Mammary microvascular endothelial cell (primary cell): Measurements from ENCODE around the gene DNAJB13. TPM values are rescaled to one million over a fixed set of nuclear protein-coding genes. Genes with fewer than 3 reads are reported as not detected.

Experiments
- total RNA-seq: library from RNA; depleted of rRNA; stranded (reverse); fragments of >200 nt; gene quantifications from 2 replicates; pipeline ENCODE4 v1.2.3, GENCODE V29; 2015

DNAJB13 gene
- total RNA-seq = 0.15 TPM in 1 of 2 replicates, not detected in the other

GRCh38 chr11:73950869-73951710, at the start of gene DNAJB13:
Gene DNAJB13, plus strand, starts transcription at chr11:73951026. Its CDS starts 44 bp downstream, at chr11:73951070.

GRCh38 chr11:73982595-73982989, 31.8 kb downstream of the DNAJB13 start, which contains the start of gene UCP2:
Gene UCP2, minus strand, starts transcription at chr11:73982843. Its CDS starts 4,465 bp downstream, at chr11:73978378.

GRCh38 chr11:74008373-74009229, 57.8 kb downstream of the DNAJB13 start, which contains the start of gene UCP3:
Gene UCP3, minus strand, starts transcription at chr11:74009085. Its CDS starts 2,043 bp downstream, at chr11:74007042.

Other genes with a start within 250 kb of the DNAJB13 start
- 99.5 and 101 TPM in 2 replicates for gene RAB6A, start 190.0 kb upstream of the DNAJB13 start, total RNA-seq
- gene MRPL48, start 163.2 kb upstream of the DNAJB13 start, total RNA-seq = 20.2 and 33.8 TPM in 2 replicates
- gene COA4, start 74.2 kb upstream of the DNAJB13 start, total RNA-seq = 126 and 131 TPM in 2 replicates
- gene PAAF1, start 74.0 kb upstream of the DNAJB13 start, total RNA-seq = 6.3 and 6.5 TPM in 2 replicates
- gene UCP2, start 31.8 kb downstream of the DNAJB13 start, total RNA-seq = 4.1 and 11.4 TPM in 2 replicates
- 0.07 and 0.54 TPM in 2 replicates for gene UCP3, start 58.1 kb downstream of the DNAJB13 start, total RNA-seq
- 14.2 and 14.7 TPM in 2 replicates for gene C2CD3, start 220.0 kb downstream of the DNAJB13 start, total RNA-seq
- gene PPME1, start 220.3 kb downstream of the DNAJB13 start, total RNA-seq = 20.5 and 30.0 TPM in 2 replicates